CD4-positive, alpha-beta T cell treated with Interleukin-21 for 1 hour (primary cell): ENCODE data around the gene TRPT1.
"Not testable (repeated sequence)": the region's sequence is repeated elsewhere in the genome, so short reads cannot be mapped to it uniquely, and the experiment has no call there.

Source experiments
- DNase-seq: peaks from one replicate; pipeline ENCODE4 v3.0.0-alpha.2; 2020

TRPT1 gene

DNA sequence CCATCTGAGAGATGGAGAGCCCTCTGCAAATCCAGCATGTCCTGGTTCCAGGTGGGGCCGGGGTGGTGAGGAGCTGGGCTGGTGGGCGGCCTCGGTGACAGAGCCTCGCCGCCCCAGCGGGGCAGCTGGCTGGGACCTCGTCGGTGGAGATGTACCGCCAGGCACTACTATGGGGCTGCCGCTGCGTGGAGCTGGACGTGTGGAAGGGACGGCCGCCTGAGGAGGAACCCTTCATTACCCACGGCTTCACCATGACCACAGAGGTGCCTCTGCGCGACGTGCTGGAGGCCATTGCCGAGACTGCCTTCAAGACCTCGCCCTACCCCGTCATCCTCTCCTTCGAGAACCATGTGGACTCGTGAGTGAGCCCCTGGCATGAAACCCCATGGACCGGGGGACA lies 32.4 kb upstream of the TRPT1 start:
- DNase-seq = no peak

DNA sequence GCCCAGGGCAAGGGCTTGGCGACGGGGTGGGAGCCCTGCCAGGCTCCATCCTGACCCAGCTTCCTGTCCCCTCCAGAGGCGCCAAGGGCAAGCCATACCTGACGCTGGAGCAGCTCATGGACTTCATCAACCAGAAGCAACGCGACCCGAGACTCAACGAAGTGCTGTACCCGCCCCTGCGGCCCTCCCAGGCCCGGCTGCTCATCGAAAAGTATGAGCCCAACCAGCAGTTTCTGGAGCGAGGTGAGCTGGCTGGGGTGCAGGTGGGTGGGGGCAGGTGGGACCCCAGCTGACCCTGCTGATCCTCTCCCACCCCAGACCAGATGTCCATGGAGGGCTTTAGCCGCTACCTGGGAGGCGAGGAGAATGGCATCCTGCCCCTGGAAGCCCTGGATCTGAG lies 30.3 kb upstream of the TRPT1 start:
- DNase-seq = no peak

DNA sequence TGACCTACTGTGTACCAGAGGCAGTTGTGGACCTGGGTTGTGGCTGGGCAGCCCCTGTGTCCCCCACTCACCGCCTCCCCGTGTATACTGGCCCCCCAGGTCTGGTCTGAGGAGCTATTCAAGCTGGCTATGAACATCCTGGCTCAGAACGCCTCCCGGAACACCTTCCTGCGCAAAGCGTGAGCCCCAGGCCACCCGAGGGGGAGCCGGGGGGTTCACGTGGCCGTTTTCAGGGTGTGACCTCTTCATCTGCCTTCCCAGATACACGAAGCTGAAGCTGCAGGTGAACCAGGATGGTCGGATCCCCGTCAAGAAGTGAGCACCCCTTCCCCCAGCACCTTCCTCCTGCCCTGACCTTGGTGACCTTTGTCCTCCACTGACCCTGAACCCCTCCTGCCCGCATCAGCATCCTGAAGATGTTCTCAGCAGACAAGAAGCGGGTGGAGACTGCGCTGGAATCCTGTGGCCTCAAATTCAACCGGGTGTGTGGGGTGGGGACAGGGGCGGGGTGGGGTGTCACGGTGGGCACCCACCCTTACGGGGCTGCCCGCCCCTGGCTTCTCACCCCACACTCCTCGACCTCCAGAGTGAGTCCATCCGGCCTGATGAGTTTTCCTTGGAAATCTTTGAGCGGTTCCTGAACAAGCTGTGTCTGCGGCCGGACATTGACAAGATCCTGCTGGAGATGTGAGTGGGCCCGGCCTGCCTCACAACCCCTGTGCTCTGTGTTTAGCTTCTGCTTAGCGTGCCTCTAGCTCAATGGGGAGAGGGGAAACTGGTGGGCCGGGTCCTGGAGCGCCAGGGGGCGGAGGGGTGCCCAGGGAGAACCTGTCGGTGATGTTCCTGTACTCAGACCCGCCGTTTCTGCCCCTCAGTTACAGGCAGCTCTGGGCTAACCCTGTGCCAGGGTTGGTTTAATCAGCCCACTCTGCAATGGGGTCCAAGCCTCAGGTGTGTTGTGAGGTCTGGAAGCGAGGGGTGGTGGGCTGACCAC lies 29.4 kb upstream of the TRPT1 start:
- DNase-seq = no peak

DNA sequence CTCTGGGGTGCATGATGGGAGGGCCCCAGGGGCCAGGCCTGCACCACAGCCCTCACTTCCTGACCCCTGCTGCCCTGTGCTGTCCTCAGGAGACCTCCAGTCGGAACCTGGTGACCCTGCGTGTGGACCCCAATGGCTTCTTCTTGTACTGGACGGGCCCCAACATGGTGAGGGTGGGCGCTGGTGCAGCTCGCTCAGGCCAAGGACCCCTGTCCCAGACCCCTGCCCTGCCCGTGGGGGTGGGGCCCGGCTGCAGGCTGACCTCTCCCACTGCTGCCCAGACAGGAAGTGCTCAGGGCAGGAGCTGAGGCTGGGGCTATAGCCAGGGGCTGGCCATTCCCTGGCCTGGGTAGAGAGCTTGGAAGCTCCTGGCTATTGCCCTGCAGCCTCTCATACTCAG lies 28.3 kb upstream of the TRPT1 start:
- no peak for DNase-seq

DNA sequence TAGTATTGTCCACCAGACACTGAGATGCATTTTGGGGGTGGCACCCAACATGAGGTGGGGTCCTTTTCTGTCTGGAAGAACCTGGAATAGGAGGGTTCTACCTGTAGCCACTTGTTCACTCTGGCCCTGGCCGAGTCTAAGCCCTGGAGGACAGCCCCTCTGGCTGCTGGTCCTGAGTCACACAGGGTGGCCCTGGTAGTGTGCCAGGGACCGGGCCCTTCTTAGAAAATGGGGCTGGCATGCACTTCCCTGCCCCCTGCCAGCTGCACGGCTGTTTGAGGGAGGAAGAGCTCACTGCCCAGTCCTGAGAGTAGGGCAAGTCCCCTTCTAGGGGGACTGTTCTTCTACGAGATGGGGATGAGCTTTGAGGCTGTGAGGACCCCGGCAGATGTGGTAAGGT lies 27.5 kb upstream of the TRPT1 start:
- DNase-seq = no peak

DNA sequence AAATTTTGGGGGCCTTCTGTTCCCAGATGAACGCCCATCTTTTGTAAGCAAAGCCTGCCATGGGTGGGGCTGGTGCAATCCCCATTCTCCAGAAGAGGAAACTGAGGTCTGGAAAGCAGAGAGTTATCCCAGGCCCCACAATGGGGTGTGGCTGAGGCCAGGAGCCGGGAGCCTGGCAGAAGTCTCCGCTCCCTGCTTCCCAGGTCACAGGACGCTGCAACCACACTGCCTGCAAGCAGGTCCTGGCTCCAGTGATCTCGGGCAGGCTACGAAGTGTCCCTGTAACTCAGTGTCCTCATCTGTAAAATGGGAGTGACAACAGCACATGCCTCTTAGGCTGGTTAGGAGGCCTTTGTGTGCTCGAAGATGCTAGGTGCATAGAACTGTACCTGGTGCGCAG lies 27.1 kb upstream of the TRPT1 start:
- no peak for DNase-seq

DNA sequence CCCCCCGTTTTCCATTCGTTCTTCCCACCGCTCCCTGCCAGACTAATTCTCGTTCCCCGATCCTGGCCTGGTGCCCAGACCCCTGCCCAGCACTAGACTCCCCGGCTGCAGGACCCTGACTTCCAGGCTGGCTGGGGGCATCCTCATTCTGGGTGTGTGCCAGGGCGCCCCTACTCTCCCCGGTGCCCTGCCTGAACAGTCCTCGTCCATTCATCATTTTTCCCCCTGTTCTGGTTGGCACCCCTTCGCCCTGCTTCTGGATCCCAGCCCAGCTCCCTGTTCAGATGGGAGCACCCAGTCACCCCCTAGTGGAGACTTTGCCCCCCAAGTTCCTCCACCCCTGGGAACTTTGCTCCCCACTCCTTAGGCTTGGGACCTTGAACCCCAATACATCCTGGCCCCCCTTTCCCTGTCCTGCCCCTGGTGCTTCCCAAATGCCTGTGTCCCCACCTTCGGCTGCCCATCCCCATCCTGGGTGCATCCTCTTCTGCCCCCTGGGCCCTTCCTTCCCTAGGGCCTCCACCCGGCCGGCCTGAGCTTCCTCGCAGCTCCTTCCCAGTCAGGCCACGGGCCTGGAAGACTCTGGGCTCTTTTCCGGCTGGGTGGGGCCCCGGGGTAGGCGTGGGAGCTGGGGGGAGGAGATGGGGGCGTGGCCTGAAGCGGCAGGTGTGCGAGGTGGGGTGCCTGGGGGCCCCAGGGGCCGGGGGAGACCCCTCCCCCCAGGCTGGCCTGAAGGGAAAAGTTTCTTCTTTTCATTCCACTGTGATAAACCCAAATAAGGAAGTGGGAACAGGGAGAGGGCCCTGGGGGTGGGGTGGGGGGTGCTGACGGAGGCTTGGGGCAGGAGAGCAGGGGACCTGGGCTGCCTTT lies 26.3 kb upstream of the TRPT1 start:
- no peak for DNase-seq

DNA sequence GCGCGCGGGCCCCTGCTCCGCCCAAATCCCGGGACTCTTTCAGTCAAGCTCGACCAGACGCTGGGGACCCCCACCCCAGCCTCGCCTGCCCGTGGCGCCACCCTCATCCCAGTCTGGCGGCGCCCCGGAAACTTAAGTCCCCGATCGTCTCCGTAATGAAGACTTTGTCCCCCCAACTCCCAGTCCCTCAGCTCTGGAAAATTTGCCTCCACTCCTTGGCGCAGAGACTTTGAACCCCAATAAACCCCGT lies 25.7 kb upstream of the TRPT1 start:
- no peak for DNase-seq

DNA sequence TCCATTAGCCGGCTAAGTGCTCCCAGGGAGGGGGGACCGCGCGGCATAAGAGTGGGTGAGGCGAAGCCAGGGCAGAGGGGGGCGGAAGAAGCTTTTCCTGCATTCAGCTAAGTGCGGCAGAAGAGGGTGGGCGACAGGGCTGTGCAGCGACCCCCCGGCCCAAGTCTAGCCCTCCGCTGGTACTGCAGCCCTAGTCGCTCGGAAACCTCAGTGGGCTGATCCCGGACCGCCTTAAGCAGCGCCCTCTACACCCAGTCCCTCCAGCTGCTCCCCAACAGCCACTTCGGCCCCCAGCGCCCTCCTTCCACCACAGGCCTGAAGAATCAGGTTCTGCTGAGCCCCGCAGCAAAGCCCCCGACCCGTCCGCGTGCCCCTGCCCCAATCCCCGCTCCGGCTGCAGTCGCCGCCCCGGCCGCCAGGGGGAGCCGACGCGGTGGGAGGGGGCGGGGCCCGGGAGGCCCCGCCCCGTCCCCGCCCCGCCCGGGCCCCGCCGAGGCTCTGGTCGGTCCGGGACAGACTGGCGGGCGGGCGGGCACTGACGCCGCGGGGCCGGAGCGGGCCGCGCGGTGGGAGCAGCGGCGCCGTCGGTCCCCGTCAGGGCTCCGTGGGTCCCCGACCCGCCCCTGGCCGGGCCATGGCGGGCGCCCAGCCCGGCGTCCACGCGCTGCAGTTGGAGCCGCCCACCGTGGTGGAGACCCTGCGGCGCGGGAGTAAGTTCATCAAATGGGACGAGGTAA lies 25.2 kb upstream of the TRPT1 start, which contains the start of gene PLCB3:
Gene PLCB3, plus strand, starts transcription at position 515 of the 737 bp plus-strand sequence. Its CDS starts 120 bp downstream, at position 635.
- DNase-seq = peak; percentile 69

DNA sequence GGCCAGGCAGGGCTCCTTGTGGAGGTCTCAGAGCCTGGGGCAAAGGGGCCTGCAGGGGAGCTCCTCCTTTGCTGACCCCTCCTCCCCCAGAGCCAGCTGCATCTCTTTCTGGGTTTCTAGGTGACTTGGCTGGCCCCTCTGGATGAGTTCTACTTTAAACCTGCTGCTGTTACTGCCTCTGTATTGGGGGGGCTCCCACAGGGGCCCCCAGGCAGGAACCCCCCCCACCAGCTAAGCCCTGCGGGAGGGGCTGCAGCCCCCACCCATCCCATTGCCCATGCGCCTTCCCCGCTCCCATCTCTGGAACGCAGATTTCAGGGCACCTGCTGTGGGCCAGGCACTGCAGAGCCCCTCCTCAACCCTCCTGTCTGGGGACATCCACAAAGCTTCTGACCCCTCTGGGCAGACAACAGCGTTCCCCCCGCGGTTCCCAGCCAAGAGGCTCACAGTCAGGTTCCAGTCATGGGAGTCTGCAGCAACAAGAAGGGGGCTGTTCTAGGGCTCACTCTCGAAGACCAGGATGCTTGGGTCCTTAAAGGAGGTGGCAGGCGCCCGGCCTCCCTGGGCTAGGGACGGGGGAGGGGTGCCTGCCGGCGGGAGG lies 24.5 kb upstream of the TRPT1 start:
- DNase-seq = no peak

DNA sequence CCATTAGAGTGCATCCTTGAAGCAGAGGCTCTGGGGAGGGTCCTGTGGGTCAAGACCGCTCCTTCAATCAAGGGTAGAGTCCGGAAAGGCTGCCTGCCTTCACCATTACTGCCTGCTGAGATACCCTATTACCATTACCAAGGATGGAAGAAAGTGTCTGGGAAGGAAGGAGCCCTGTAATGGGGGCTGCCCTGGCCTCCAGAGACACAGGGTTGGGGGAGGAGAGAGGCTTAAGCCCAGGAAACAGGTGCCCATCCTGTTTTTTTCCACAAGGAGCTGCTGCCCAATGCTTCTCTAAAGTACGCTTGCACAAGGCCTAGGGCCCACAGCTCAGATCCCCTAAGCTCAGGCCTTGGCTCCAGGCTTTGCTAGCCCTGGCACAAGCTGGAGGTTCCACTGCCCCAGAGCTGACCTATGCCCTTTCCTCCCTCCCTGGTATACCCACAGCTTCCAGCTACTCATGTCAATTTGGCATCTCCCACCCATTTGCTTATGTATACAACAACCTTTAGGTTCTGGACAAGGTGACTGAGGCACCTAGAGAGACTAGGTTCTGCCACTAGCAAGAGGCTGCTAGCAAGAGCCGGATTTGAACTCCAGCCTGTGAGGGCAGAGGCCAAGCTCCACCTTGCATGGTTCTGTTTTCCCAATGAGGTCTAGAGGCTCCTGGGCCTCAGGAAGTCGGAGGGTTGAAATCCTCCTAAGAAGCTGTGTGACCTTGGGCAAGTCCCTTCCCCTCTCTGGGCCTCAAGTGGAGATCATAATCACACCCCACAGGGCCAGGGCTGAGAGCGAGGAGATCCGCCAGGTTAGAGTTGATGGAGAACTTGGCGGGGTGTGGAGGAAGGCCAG lies 23.8 kb upstream of the TRPT1 start:
- DNase-seq = no peak

DNA sequence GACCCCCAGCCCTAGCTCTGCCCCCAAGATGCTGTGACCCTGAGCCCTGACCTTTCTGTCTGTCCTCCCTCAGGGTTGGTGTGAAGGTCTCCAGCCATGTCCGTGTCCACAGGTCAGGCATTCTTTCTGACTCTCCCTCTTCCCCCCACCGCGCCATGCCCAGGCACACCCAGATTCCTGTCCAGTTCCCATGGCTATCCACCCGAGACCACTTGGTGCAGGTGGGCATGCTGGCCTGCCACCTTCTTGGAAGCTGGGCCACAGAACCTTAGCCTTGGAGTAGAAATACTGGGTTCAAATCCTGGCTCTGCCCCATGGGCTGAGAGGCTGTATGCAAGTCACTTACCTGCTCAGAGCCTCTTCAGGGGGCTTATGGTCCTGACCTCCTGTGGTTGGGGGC lies 23.1 kb upstream of the TRPT1 start:
- no peak for DNase-seq

DNA sequence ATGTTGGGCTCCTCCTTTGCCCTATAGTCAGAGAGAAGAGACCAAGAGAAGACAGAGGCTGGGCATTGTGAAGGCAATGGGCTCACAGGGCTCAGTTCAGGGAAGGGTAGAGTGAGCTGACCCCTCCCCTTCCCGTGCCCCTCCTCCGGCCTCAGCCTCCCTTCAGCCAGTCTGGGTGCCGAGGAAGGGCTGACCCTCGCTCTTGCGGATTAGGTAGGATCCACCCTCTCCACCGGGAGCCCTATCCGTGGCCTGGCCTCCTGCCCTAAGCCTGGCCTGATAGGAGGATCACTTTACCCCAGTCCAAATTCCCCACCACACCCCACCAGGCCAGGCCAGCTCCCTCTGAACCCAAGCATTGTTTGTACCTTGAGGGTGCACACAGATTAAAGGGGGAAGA lies 22.6 kb upstream of the TRPT1 start:
- no peak for DNase-seq

DNA sequence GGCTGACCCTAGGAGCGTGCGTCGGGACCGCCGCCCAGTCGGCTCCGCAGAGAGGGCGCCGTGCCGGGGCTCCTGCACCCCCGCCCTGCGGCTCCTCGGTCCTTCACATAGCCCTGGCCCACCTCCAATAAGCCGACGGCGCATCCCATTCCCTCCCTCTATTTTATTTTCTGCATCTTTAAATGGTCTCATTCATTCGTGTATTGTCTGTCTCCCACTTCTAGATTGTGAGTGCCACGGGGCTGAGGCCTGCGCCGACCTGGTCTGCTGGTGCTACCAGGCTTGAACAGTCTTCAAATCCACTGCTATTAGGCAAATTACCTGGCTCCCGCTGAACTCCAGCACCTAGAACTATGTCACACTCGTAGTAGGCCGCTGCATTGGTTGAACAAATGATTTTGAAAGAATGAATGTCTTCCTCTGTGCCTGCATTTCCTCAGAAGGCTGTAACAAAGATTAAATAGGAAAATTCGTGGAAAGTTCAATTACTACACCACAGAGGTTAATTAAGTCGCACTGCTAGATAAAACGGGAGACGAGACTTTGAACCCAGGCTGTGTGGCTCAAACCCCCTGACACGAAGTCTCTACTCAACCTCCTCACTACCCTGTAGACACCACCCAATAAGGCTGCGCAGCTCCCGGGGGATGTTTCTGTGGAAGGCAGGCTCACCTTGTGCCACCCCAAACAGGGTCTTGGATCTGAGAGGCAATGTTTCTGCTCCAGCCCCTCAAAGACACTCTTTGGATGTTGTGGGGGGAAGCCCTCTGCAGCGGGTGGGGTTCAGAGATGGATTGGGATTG lies 21.9 kb upstream of the TRPT1 start:
- no peak for DNase-seq

DNA sequence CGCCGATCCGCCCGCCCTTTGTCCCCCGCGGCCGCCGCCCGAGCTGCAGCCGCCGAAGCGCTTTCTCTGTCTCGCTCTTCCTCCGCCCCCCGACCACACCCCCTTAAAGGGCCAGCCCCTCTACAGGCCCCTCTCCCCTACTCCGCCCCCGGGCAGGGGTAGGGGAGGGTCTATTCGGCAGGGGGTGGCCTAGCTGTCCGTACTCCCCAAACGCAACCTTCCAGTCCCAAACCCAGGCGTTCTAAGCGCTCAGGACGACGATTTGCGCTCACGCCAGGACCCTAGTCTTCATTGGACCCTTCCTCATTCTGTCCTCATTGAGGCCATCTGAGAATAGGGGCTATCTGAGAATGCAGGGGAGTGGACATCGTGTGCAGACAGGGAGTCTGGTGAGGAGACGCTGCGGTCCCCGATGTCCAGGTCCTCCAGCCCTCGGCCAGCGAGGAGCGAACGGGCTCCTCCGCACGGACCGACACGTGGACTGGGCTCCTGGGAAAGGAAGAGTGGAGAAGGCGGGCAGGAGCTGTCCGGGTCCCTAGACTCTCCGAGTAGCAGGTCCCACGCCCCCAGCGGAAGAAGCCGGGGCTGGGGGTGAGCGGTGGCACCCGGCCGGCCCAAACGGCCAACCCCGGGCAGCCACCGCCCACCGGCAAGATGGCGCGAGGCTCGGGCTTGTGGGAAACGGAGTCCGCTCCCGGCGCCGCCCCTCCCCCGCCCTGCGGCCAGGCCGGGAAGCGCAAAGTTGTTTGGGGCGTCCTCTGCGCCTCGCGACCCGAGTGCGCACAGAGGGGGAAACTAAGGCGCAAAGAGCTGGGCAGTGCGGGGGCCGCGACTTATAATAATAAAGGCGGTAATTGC lies 21.1 kb upstream of the TRPT1 start, which contains the start of gene PPP1R14B:
Gene PPP1R14B, minus strand, starts transcription at position 73 of the 858 bp plus-strand sequence. CDS start 270 bp downstream, outside the sequence.
- DNase-seq = peak; percentile 82

DNA sequence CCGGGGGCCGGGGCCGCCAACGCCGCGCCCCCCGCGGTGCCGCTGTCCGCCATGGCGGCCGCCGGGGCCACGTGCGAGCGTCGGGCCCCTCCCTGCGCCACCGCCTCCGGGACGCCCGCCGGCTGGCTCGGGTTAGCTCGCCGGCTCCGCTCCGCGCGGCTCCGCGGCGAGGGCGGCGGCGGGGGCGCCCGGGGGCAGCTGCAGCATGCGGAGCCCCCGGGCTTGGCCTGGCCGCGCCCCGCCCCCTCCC lies 20.6 kb upstream of the TRPT1 start:
- not testable (repeated sequence) for DNase-seq

DNA sequence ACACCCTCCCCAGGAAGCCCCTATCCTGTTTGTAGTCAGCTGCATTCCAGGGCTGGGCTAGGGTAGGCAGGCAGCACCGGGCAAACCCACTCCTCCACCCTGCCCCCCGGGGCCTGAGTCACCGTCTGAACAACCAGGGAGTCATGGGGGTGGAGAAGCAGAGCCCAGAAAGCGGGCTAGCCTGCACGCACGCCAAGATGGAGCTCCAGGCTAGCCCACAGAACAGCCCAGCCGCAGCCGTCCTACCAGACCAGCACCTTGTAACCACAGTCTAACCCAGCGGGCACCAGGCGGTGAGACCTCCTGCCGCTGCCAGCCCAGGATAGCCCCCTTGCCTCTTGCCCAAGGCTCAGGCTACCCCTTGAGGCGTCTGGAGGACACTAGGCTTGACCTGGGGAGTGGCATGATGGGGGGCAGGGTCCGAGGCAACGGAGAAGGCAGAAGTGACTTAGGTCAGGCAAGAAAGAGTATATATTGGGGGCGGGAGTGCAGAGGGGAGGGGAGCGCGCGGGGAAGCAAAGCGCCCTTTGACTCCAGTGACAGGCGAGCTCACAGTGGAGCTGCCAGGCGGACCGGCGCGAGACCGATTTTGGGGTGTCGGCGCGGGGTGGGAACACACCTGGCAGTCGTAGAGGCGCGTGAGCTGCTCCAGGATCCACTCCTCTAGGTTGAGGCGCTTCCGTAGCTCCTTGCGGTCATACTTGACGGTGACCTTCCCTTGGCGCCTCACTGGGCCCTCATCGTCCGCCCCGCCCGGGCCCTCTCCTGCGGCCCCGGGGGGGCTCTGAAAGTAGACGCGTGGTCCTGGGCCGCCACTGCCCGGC lies 20.0 kb upstream of the TRPT1 start:
- peak; percentile 61 for DNase-seq

DNA sequence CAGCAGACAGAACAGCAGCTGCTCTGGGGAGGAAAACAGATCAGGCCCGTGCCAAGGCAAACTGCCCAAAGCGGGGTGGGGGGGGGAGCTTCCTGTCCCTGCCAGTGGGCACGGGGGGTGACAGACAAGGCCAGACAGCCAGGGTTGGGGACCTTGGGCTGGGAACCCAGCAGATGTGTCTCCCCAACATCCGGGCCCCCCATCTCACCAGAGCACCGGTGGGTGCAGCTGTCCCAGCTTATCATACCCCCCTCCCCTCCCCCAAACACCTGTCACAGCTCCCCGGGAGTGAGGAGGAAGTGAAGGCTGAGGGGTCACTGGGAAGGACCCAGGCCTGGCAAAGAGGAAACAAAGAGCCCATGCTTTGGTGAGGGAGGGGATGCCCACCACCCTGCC lies 19.4 kb upstream of the TRPT1 start:
- peak; percentile 59 for DNase-seq

DNA sequence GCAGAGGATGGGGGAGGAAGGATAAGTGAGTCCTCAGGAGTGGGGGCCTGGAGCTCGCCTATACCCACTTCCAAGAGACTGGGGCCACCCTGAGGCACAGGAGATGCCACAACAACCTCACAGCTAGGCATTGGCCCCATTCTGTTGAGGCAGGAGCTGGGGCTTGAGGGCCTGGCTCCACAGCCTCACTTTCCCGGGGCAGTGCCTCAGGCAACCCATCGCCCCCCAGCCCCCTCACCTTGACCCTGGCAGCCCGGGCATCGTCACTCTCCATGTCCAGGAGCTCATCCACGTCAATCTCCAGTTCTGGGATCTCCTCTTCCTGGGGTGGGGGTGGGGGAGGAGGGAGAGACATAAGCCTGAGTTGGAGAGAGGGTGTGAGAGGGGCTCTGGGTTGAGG lies 19.0 kb upstream of the TRPT1 start:
- DNase-seq = no peak
